HEK293 (cell line): ENCODE results near the gene ODR4.

Source experiments
- CTCF ChIA-PET: fragments of 350-600 bp; formaldehyde crosslinking; extraction: SDS; loops from one replicate; lab custom pipeline; 2021; ENCODE audit warnings: antibody characterized with exemption; lab: Yijun Ruan, JAX
- POLR2A ChIA-PET: fragments of 300-600 bp; formaldehyde crosslinking; extraction: SDS; loops from one replicate; lab custom pipeline; 2020; ENCODE audit warnings: antibody characterized with exemption, inconsistent platforms; lab: Yijun Ruan, JAX
- H3K27ac ChIP-seq: fragments of 200-500 bp; sonication (Bioruptor generic); 2 replicates; pipeline ENCODE4 v1.5.1; 2014; ENCODE audit warnings: low read depth, low read length, control low read depth, inconsistent platforms; ENCODE audit errors: extremely low read depth
- H3K36me3 ChIP-seq, 2 experiments: fragments of 200-500 bp in 1 of 2; sonication (Bioruptor generic) in 1 of 2; 1 replicate in 1 of 2; 2 replicates in 1 of 2; pipeline ENCODE4 v1.5.1; 2014 to 2017; ENCODE audit warnings: inconsistent platforms in 2 of 2, low read length in 2 of 2; ENCODE audit not compliant: control insufficient read depth in 2 of 2, insufficient read depth in 1 of 2
- H3K4me1 ChIP-seq: fragments of 200-500 bp; sonication (Bioruptor generic); 2 replicates; pipeline ENCODE4 v1.5.1; 2014; ENCODE audit warnings: mild to moderate bottlenecking, low read length, inconsistent platforms; ENCODE audit not compliant: control insufficient read depth, insufficient read depth
- H3K4me3 ChIP-seq: 2 replicates; pipeline ENCODE4 v1.5.1; 2011; ENCODE audit warnings: low read depth, mild to moderate bottlenecking, control low read depth, low read length, moderate library complexity
- H3K9me3 ChIP-seq: fragments of 200-500 bp; sonication (Bioruptor generic); 2 replicates; pipeline ENCODE4 v1.5.1; 2014; ENCODE audit warnings: low read depth, low read length, inconsistent platforms; ENCODE audit not compliant: control insufficient read depth, insufficient read depth
- BCL6B ChIP-seq: fragments of 450-650 bp; formaldehyde crosslinking; IDR thresholded peaks from 2 replicates; pipeline ENCODE4 v1.5.1; 2017; ENCODE audit warnings: missing biosample characterization, missing genetic modification characterization
- KLF7 ChIP-seq: fragments of 450-650 bp; formaldehyde crosslinking; IDR thresholded peaks from 2 replicates; pipeline ENCODE4 v1.5.1; 2016; ENCODE audit warnings: missing biosample characterization, missing genetic modification characterization, borderline replicate concordance
- PRDM1 ChIP-seq: fragments of 450-650 bp; formaldehyde crosslinking; IDR thresholded peaks from 2 replicates; pipeline ENCODE4; 2016; ENCODE audit warnings: missing biosample characterization, missing genetic modification characterization
- SP3 ChIP-seq: fragments of 450-650 bp; formaldehyde crosslinking; IDR thresholded peaks from 2 replicates; pipeline ENCODE4 v1.5.1; 2016; ENCODE audit warnings: missing biosample characterization, missing genetic modification characterization
- ZBTB20 ChIP-seq: fragments of 450-650 bp; formaldehyde crosslinking; IDR thresholded peaks from 2 replicates; pipeline ENCODE4 v1.5.1; 2016; ENCODE audit warnings: missing biosample characterization, missing genetic modification characterization
- ZBTB21 ChIP-seq: fragments of 450-650 bp; formaldehyde crosslinking; IDR thresholded peaks from 2 replicates; pipeline ENCODE4 v1.5.1; 2017; ENCODE audit warnings: missing biosample characterization, missing genetic modification characterization
- ZBTB44 ChIP-seq: fragments of 450-650 bp; IDR thresholded peaks from 2 replicates; pipeline ENCODE4 v1.5.1; 2018; ENCODE audit warnings: missing biosample characterization, mild to moderate bottlenecking, missing genetic modification characterization
- ZBTB49 ChIP-seq: fragments of 450-650 bp; formaldehyde crosslinking; IDR thresholded peaks from 2 replicates; pipeline ENCODE4 v1.5.1; 2016; ENCODE audit warnings: missing biosample characterization, missing genetic modification characterization, low read depth
- ZFP69B ChIP-seq: fragments of 450-650 bp; formaldehyde crosslinking; IDR thresholded peaks from 2 replicates; pipeline ENCODE4 v1.5.1; 2016; ENCODE audit warnings: missing biosample characterization, missing genetic modification characterization
- ZNF175 ChIP-seq: fragments of 450-650 bp; formaldehyde crosslinking; IDR thresholded peaks from 2 replicates; pipeline ENCODE4 v1.5.1; 2016; ENCODE audit warnings: missing biosample characterization, missing genetic modification characterization
- ZNF2 ChIP-seq: fragments of 450-650 bp; formaldehyde crosslinking; IDR thresholded peaks from 2 replicates; pipeline ENCODE4 v1.5.1; 2016; ENCODE audit warnings: missing biosample characterization, missing genetic modification characterization
- ZNF202 ChIP-seq: fragments of 450-650 bp; formaldehyde crosslinking; IDR thresholded peaks from 2 replicates; pipeline ENCODE4 v1.5.1; 2016; ENCODE audit warnings: missing biosample characterization, missing genetic modification characterization, borderline replicate concordance
- ZNF335 ChIP-seq: fragments of 450-650 bp; formaldehyde crosslinking; conservative IDR thresholded peaks from 2 replicates; pipeline ENCODE4 v1.5.1; 2016; ENCODE audit warnings: missing biosample characterization, missing genetic modification characterization
- ZNF518A ChIP-seq: fragments of 450-650 bp; formaldehyde crosslinking; conservative IDR thresholded peaks from 2 replicates; pipeline ENCODE4 v1.5.1; 2016; ENCODE audit warnings: low read depth, missing biosample characterization, missing genetic modification characterization
- ZNF600 ChIP-seq: fragments of 450-650 bp; formaldehyde crosslinking; IDR thresholded peaks from 2 replicates; pipeline ENCODE4 v1.5.1; 2016; ENCODE audit warnings: missing biosample characterization, missing genetic modification characterization
- ZNF747 ChIP-seq: fragments of 450-650 bp; formaldehyde crosslinking; IDR thresholded peaks from 2 replicates; pipeline ENCODE4 v1.5.1; 2016; ENCODE audit warnings: missing biosample characterization, missing genetic modification characterization
- ZNF785 ChIP-seq: fragments of 450-650 bp; formaldehyde crosslinking; IDR thresholded peaks from 2 replicates; pipeline ENCODE4 v1.5.1; 2016; ENCODE audit warnings: missing biosample characterization, missing genetic modification characterization
- ZNF791 ChIP-seq: fragments of 450-650 bp; formaldehyde crosslinking; IDR thresholded peaks from 2 replicates; pipeline ENCODE4 v1.5.1; 2016; ENCODE audit warnings: missing biosample characterization, missing genetic modification characterization
- TF ChIP-seq, protein P1 (sequence below): fragments of 450-650 bp; formaldehyde crosslinking; optimal IDR thresholded peaks from 2 replicates; pipeline ENCODE3; 2016; ENCODE audit warnings: missing biosample characterization, mild to moderate bottlenecking, missing genetic modification characterization
- TF ChIP-seq, protein P2 (sequence below): fragments of 450-650 bp; formaldehyde crosslinking; IDR thresholded peaks from 2 replicates; pipeline ENCODE4 v1.5.1; 2017; ENCODE audit warnings: missing biosample characterization, mild to moderate bottlenecking, missing genetic modification characterization, moderate library complexity

The ODR4 gene

DNA sequence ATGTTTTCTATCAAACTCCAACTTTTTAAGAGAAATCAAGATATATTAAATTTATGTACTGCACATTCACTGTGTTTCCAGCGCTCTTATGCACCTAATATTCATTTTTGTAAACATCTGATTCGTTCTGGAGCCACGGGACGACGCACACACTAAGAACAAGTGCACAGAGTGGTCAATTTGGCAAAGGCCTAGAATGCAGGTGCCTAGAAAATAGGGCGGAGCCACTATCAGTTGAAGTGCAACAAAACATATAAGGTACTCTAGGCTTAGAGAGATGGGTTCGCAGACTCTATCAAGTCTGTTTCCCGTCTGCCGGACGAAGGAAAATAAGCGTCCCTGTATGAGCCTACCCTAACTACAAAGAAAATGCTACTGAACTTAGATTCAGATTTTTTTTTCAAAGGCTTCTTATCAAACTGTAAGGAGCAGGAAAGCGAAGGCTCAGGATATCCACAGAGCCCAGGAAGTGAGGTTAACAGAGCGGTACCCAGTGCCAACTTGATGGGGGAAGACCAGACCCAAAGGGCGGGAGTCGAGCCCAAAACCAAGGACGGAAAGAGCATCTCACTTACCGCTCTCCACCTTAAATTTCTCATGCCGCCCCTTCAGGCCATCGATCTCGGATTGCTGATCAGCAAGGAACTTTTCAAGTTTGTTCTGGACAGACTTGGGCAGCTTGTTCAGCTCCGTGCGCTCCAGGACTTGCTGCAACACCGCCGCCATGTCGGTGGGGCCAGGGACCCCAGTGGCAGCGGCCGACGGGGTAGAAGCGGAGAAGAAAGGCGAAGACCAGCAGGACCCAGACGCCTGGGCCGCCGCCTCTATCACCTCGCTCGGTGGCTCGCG is 1.1 kb upstream of the ODR4 start (continued):
- TF ChIP-seq ZNF747 (tag by site-specific recombination), result no peak
- TF ChIP-seq ZFP69B, result peak; percentile 46
- TF ChIP-seq, all 188 proteins: peak for 7

- peak overlapping the region; percentile 90 for H3K27ac ChIP-seq
- H3K9me3 ChIP-seq, result no peaks in the 10 kb centered on the region
- H3K4me1 ChIP-seq, result peaks cover 4% of the 10 kb centered on the region; the same call in 1 of the 2 replicates
- H3K4me3 ChIP-seq, result peak overlapping the region; percentile 95
- POLR2A ChIA-PET, result interaction anchor here (0.9 to 1.2 kb wide), 6 partner anchors 10 to 611 kb away, joined by 3 to 6 read pairs (median 4); no protein-coding TSS in a partner anchor
- CTCF ChIA-PET, result interaction anchor here (0.6 to 1.2 kb wide), 19 partner anchors 8 to 1109 kb away, joined by 3 to 13 read pairs (median 4); partner anchors contain the start of gene PTGS2
- H3K36me3 ChIP-seq, result peaks cover 21 to 38% of the 10 kb centered on the region in 2 experiments
- TF ChIP-seq ZNF2 (tag by site-specific recombination) (0 out of 2 replicates have a peak, but pooled peaks have one; percentile 5), ZNF175 (tag by site-specific recombination) (no peak), ZBTB44 (tag by site-specific recombination) (no peak), ZBTB49 (tag by site-specific recombination) (no peak), BCL6B (tag by site-specific recombination) (no peak), ZBTB21 (tag by site-specific recombination) (no peak), PRDM1 (tag by site-specific recombination) (peak; percentile 97), ZNF600 (tag by site-specific recombination) (peak; percentile 95), KLF7 (tag by site-specific recombination) (no peak; the same call in 1 of the 2 replicates), ZNF518A (no peak), ZNF335 (tag by site-specific recombination) (peak; percentile 96), ZBTB20 (tag by site-specific recombination) (peak; percentile 91), ZNF791 (no peak), SP3 (tag by site-specific recombination) (no peak), ZNF785 (no peak), ZNF202 (tag by site-specific recombination) (0 out of 2 replicates have a peak, but pooled peaks have one; percentile 69)
- TF ChIP-seq, protein P1, sequence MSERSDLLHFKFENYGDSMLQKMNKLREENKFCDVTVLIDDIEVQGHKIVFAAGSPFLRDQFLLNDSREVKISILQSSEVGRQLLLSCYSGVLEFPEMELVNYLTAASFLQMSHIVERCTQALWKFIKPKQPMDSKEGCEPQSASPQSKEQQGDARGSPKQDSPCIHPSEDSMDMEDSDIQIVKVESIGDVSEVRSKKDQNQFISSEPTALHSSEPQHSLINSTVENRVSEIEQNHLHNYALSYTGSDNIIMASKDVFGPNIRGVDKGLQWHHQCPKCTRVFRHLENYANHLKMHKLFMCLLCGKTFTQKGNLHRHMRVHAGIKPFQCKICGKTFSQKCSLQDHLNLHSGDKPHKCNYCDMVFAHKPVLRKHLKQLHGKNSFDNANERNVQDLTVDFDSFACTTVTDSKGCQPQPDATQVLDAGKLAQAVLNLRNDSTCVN (tag by site-specific recombination), result no peak
- TF ChIP-seq, protein P2, sequence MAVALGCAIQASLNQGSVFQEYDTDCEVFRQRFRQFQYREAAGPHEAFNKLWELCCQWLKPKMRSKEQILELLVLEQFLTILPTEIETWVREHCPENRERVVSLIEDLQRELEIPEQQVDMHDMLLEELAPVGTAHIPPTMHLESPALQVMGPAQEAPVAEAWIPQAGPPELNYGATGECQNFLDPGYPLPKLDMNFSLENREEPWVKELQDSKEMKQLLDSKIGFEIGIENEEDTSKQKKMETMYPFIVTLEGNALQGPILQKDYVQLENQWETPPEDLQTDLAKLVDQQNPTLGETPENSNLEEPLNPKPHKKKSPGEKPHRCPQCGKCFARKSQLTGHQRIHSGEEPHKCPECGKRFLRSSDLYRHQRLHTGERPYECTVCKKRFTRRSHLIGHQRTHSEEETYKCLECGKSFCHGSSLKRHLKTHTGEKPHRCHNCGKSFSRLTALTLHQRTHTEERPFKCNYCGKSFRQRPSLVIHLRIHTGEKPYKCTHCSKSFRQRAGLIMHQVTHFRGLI (tag by site-specific recombination), result no peak
Measured at GRCh38 chr1:186375929-186376319, 286 bp downstream of the ODR4 start.
